HG03139 (cell line): ENCODE measurements around the gene PADI3.

Experiments used
- ATAC-seq: cut with Tn5 transposase; IDR thresholded peaks from one replicate; pipeline ENCODE4 v1.9.1; 2021; ENCODE audit not compliant: unreplicated experiment

The PADI3 gene

DNA sequence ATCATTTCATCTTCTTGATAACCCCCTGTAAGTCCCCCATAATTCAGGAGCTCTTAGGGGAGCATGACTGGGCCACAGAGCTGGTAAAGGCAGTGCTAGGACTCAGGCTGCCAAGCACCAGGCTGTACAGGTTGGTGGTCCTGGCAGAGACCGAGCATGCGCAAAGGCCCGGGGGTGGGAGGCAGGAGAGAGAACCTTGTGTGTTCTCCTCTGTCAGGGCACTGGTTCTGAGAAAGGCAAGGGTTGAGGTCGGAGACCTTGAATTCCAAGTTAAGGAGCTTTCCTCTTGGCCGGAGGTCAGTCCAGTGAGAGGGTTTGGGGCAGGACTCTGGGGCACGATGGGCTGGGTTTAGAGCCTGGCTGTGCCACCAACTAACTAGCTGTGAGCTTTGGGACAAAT lies 23.2 kb downstream of the PADI3 start:
- ATAC-seq = no peak

- no peak for ATAC-seq
These were observed 23.7 kb downstream of the PADI3 start for GRCh38 chr1:17272646-17273045.

DNA sequence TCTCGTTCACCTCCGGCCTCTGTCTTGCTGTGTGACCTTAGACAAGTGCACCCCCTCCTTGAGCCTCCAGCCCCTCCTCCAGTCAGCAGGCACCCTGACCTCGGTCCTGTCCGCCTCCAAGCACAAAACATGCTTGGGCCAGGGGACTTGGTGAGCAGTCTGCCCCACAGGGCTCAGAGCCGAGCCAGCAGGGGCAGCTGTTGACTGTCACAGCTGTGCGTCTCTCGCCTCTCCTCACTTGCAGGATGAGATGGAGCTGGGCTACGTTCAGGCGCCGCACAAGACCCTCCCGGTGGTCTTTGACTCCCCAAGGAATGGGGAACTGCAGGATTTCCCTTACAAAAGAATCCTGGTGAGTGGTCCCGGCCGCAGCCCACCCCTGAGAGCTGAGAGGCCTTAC lies 24.2 kb downstream of the PADI3 start:
- no peak for ATAC-seq

DNA sequence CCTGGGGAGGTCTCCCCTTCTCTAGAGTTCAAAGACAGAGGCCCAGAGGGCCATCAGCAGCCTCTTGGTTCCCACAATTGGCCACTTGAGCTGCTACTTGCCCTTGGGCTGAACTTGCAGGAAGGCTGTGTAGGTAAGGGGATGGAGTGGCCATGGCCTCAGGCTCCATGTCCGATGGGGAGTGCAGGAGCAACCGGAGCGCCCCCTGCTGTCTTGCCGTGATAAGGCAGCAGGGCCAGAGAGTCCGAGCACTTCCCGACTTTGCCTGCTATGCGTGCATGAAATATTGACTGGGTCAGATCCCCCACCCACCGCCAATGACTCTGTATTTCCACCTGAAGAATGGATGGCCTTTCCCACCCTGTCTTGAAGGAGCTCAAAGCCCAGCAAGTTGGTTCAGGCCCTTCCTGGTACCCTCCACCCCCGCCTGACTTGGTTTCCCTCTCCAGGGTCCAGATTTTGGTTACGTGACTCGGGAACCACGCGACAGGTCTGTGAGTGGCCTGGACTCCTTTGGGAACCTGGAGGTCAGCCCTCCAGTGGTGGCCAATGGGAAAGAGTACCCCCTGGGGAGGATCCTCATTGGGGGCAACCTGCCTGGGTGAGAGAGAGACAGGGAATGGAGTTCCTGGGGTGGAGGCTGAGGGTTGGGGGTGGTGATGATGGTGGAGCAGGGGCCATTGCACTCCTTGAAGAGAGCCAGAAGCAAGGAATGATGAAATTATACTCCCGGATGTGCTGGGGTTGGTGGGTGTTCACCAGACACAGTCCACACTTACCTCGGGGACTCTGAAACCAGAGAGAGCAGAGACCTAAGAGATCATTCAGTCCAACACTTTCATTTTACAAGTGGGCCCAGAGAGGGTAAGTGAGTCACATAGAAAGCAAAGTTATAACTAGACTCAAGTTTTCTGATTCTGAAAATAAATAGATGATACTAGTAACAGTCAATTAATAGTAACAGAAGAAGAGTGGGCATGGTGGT lies 25.6 kb downstream of the PADI3 start:
- ATAC-seq = no peak

DNA sequence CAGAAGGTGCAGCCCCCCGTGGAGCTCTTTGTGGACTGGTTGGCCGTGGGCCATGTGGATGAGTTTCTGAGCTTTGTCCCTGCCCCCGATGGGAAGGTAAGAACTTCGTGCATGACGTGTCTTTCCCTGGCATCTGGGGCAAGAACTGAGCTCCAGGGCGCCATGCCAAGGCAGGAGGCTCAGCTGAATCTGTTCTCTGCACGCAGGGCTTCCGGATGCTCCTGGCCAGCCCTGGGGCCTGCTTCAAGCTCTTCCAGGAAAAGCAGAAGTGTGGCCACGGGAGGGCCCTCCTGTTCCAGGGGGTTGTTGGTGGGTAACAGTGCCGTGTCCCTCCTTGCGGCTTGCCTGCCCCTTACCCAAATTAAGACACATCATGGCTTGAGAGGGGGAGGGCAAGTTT lies 27.7 kb downstream of the PADI3 start:
- no peak for ATAC-seq

GRCh38 chr1:17277511-17278159 lies 28.7 kb downstream of the PADI3 start:
- ATAC-seq = no peak

DNA sequence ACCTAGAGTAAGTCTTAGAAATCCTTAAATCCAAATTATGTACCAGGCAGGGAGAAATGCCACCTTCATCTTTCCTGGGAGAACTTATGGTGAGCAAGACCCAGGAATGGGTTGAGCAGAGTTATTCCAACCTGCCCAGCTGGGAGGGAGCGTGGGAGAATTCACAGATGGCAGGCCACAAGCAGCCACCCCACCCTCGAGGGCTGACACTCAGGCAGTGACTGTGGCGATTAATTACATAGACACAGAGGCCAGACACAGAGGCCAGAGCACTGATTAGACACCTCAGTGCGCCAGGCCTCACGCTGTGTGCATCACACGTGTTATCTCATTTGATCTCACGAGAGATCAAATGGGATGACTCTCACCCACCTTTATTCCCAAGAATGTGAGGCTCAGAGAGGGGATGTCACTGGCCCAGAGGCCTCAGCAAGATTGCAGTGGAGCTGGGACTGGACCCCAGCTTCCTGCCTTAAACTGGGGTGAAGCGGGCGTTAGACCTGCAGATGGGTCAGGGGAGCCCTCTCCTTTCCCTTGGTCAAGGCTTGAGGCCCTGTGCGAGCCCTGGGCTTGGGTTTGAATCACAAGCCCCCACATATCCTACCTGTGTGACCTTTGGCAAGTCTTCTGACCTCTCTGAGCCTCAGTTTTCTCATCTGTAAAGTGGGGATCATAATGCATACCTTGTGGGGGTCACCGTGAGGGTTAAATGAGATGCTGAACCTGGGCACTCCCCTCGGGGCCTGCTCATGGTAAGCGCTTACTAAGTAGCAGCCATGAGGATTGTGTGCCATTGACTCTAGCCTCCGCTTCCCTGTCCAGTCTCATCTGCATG lies 30.3 kb downstream of the PADI3 start:
- ATAC-seq = no peak

GRCh38 chr1:17280436-17280835 lies 31.5 kb downstream of the PADI3 start:
- ATAC-seq = no peak

DNA sequence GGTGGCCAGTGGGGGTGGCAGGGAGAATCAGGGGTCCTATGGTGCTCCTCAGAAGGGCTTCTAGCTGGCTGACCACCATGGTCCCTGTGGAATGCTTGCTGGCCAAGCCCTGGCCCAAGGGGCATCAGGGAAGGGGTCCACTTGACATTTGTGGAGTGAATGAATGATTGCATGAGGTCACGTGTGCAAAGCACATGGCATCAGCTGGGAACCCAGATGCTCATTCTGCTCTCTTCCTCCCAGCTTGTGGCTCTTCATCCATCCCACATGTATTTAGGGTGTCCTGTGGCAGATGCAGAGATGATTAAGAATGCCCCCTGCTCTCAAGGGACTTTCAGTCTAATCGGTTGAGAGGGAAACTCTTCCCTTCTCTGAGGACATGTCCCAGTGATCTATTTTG lies 32.0 kb downstream of the PADI3 start:
- ATAC-seq = no peak

GRCh38 chr1:17281775-17282181 lies 32.9 kb downstream of the PADI3 start:
- ATAC-seq = no peak

DNA sequence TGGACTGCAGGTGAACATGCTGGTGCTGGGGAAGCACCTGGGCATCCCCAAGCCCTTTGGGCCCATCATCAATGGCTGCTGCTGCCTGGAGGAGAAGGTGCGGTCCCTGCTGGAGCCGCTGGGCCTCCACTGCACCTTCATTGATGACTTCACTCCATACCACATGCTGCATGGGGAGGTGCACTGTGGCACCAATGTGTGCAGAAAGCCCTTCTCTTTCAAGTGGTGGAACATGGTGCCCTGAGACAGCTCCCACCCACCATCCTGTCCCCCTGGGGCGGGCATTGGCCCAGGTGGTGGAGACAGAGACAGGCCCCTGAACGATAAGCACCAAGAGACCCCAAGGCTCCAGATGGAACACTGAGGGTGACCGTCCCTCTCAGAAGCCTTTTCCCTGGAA lies 33.9 kb downstream of the PADI3 start:
- ATAC-seq = no peak

GRCh38 chr1:17286646-17287045 lies 37.7 kb downstream of the PADI3 start:
- ATAC-seq = no peak

- no peak for ATAC-seq
These were observed 38.4 kb downstream of the PADI3 start for GRCh38 chr1:17287130-17287776.

- no peak for ATAC-seq
These were observed 40.8 kb downstream of the PADI3 start for GRCh38 chr1:17289721-17290120.

DNA sequence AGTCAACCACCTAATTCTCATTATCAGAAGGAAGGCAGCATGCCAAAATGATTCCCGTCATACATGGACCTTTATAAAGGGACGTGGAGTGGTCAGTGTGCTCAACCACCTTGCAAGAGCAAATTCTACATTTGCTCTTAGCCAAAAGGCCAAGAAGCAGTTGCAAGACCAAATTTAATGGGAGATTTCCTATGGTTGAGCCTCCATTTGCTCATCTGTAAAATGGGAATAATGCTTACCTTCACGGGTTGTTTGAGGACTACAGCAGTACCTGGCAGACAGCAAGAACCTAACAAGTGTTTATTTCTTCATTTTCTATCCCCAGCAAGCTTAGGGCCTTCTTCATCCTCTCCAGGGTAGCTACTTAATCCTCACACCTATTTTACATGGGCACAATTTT lies 41.7 kb downstream of the PADI3 start:
- no peak for ATAC-seq

DNA sequence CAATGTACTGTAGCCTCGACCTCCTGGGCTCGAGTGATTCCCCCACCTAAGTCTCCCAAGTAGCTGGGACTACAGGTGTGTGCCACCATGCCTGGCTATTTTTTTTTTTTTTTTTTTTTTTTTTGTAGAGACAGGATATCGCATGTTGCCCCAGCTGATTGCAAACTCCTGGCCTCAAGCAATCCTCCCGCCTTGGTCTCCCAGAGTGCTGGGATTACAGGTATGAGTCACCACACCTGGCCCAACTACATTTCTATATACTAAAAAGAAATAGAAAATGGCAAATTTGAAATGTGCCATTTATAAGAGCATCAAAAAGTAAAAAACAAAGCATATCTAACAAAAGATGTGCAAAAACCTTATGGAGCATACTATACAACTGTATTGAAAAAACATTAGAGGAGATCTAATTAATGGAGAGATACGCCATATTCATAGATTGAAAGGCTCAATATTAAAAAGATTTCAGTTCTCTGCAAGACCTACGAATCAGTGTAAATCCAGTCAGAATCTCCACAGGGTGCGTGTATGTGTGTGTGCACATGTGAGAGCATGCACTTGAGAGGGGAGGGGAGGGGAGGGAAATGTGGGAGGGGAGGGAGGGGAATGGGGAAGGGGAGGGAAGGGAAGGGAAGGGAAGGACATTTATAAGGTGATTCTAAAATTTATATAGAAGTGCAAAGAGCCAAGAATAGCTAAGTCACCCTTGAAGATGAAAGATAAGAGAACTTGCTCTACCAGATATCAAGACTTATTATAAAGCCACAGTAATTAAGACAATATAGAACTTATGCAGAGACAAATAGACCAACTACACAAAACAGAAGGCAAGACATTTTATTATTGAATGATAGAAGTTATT lies 43.6 kb downstream of the PADI3 start:
- no peak for ATAC-seq

DNA sequence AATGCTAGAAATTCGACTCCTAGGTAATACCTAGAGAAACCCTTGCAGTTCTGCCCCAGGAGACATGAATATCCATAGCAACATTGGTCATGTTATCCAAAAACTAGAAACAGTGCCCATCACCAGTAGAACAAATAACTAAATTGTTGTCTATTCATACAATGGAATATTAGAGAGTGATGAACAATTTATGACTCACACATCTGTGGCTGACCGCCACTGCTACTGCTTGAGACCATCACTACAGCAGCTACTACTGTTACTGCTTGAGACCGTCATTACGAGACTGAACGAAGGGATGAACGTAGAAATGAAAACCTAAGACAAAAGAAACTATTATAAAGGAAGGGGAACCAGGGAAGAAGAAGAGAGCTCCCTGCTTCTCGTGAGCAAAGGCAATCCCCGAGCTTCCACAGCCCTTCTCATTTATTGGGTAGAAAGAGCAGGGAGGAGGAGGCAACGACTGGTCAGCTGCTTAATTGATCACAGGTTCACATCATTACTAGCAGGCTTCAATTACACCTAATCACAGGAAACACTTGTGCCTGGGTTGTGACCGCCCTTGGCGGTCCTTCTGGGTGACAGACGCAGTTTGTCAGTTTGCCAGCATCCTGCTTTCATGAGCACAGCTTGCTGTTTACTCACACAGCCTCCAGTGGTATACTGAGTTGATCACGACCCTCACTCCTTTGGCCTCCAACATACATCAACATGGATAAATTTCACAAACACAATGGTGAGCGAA lies 45.0 kb downstream of the PADI3 start:
- ATAC-seq = no peak

DNA sequence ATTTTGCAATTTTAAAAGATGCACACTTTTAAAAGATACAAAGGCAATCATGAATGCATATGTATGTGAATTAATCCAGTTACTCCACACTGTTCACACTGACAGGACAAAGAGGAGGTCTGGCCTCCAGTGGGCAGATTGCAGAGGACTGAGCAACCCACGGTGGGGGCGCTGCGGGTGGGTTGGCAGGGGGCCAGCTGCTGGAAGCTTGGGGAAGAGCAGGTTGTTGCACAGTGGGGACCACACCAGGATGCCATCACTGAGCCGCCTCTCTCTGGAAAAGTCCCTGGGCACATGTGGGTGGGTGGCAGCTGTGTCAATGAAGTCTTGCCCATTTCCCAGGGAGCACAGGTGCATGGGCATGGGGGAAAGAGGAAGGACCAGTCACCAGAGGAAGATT lies 46.4 kb downstream of the PADI3 start:
- no peak for ATAC-seq

DNA sequence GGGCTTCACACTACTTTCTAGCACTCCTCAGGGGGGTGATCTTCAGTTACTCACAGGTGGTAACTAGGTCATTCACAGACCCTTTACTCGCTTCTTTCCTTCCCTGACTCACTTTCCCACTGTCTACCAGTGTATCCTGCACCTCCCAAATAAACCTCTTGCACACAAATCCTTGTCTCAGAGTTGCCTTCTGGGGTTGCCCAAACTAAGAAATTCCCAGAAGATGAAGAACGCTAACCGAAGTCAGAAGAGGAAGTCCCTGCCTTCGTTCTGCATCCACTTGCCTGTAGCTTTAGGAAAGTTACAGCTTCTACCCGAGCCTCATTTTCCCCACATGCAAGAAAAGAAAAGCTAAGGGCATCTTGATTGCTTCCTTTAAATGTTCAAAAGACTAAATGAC lies 47.2 kb downstream of the PADI3 start:
- no peak for ATAC-seq
